ENCODE measurements around the gene PTOV1.

Gene PTOV1

DNA sequence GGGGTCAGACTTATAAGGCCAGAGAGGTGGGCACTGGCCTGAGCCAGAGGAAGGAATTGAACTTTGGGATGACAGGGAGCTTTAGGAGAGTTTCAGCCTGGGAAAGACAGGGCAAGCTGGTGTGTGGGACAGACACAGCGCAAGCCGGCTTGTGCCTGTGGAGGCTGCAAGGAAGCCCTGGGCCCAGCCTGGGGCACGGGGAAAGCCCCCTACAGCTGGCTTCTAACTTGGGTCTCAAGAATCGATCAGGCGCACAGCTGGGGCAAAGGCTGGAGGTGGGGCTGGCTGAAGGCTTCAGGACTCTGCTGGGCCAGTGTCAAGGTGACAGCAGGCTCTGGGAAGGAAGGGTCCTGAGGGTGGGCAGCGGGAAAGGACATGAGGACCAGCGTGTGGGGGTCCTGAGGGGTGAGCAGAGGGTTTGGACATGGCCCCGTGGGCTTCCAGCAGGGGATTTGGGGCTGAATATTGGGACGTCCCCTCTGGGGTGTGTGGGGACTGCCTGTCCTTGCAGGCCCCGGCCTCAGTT is 3.0 kb downstream of the PTOV1 start:
- no peak for DNase-seq (ENCODE audit: low read depth in 1 of 2, low spot score in 1 of 2)
- Histone ChIP-seq H3K27ac (replicated peaks) (no peak overlapping the region), H3K4me3 (replicated peaks; ENCODE audit: insufficient read depth, low read length) (no peak overlapping the region), H3K27me3 (ENCODE audit: insufficient read depth, poor library complexity, severe bottlenecking) (no peaks in the 10 kb centered on the region)
- TF ChIP-seq SPI1 (IDR thresholded peaks at IDR 0.05; ENCODE audit: borderline replicate concordance, low read depth): no peak
- TF ChIP-seq GABPA (IDR thresholded peaks at IDR 0.05; ENCODE audit: low read depth): no peak
- TF ChIP-seq, protein P1, sequence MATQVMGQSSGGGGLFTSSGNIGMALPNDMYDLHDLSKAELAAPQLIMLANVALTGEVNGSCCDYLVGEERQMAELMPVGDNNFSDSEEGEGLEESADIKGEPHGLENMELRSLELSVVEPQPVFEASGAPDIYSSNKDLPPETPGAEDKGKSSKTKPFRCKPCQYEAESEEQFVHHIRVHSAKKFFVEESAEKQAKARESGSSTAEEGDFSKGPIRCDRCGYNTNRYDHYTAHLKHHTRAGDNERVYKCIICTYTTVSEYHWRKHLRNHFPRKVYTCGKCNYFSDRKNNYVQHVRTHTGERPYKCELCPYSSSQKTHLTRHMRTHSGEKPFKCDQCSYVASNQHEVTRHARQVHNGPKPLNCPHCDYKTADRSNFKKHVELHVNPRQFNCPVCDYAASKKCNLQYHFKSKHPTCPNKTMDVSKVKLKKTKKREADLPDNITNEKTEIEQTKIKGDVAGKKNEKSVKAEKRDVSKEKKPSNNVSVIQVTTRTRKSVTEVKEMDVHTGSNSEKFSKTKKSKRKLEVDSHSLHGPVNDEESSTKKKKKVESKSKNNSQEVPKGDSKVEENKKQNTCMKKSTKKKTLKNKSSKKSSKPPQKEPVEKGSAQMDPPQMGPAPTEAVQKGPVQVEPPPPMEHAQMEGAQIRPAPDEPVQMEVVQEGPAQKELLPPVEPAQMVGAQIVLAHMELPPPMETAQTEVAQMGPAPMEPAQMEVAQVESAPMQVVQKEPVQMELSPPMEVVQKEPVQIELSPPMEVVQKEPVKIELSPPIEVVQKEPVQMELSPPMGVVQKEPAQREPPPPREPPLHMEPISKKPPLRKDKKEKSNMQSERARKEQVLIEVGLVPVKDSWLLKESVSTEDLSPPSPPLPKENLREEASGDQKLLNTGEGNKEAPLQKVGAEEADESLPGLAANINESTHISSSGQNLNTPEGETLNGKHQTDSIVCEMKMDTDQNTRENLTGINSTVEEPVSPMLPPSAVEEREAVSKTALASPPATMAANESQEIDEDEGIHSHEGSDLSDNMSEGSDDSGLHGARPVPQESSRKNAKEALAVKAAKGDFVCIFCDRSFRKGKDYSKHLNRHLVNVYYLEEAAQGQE (IDR thresholded peaks at IDR 0.05; ENCODE audit: insufficient replicate concordance, low read depth): no peak
- no peak for TF ChIP-seq CTCF (IDR thresholded peaks at IDR 0.05; ENCODE audit: insufficient read depth, low read length)
- TF ChIP-seq POLR2AphosphoS5 (IDR thresholded peaks at IDR 0.05; ENCODE audit: low read depth): no peak

DNA sequence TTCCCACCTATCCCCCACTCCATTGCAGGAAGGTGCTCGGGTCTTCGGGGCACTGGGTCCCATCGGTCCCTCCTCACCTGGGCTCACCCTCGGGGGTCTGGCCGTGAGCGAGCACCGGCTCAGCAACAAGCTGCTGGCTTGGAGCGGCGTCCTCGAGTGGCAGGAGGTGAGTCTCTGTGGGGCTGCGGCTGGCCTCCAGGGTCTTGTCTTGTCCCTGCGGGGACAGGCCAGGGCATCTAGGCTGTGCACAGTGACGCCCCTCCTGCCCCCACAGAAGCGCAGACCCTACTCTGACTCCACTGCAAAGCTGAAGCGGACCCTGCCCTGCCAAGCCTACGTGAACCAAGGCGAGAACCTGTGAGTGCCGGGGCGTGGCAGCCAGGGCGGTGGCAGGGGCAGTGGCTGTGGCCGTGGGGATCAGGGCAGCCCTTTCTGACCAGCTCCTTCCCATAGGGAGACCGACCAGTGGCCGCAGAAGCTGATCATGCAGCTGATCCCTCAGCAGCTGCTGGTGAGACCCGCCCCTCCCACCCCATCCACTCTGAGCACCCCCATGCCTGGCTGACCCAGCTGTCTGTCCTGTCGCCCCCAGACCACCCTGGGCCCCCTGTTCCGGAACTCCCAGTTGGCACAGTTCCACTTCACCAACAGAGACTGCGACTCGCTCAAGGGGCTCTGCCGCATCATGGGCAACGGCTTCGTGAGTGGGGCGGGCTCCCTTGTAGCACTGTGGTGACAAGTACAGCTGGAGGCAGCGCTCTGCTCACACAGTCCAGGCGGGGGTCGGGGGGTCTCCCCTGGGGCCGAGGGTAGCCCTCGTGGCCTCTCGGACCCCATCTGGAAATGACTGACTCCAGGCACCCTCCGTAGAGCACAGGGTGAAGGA is 3.7 kb downstream of the PTOV1 start:
- no peak overlapping the region for H3K27ac ChIP-seq (replicated peaks)
- H3K4me3 ChIP-seq (replicated peaks; ENCODE audit: insufficient read depth, low read length): no peak overlapping the region
- TF ChIP-seq CTCF (IDR thresholded peaks at IDR 0.05; ENCODE audit: insufficient read depth, low read length) (no peak), POLR2AphosphoS5 (IDR thresholded peaks at IDR 0.05; ENCODE audit: low read depth) (no peak), SPI1 (IDR thresholded peaks at IDR 0.05; ENCODE audit: borderline replicate concordance, low read depth) (no peak), GABPA (IDR thresholded peaks at IDR 0.05; ENCODE audit: low read depth) (no peak)
- TF ChIP-seq, protein P1 (IDR thresholded peaks at IDR 0.05; ENCODE audit: insufficient replicate concordance, low read depth): no peak
- no peaks in the 10 kb centered on the region for H3K27me3 ChIP-seq (ENCODE audit: insufficient read depth, poor library complexity, severe bottlenecking)
- no peak for DNase-seq (ENCODE audit: low read depth in 1 of 2, low spot score in 1 of 2)

- Histone ChIP-seq H3K4me3 (replicated peaks; ENCODE audit: insufficient read depth, low read length) (no peak overlapping the region), H3K27ac (replicated peaks) (no peak overlapping the region), H3K27me3 (ENCODE audit: insufficient read depth, poor library complexity, severe bottlenecking) (no peaks in the 10 kb centered on the region)
- DNase-seq (ENCODE audit: low read depth in 1 of 2, low spot score in 1 of 2): no peak
- no peak for TF ChIP-seq SPI1 (IDR thresholded peaks at IDR 0.05; ENCODE audit: borderline replicate concordance, low read depth)
- no peak for TF ChIP-seq CTCF (IDR thresholded peaks at IDR 0.05; ENCODE audit: insufficient read depth, low read length)
- TF ChIP-seq, protein P1 (IDR thresholded peaks at IDR 0.05; ENCODE audit: insufficient replicate concordance, low read depth): no peak
- TF ChIP-seq POLR2AphosphoS5 (IDR thresholded peaks at IDR 0.05; ENCODE audit: low read depth): no peak
These were observed 4.3 kb downstream of the PTOV1 start for GRCh38 chr19:49855277-49855675.
